Left forelimb (tissue), 1 donor: ENCODE data around the gene RAG2.

Experiments used
- DNase-seq: peaks from one replicate; pipeline ENCODE4 v3.0.0-alpha.2; 2018; ENCODE audit warnings: low spot score

RAG2 gene

DNA sequence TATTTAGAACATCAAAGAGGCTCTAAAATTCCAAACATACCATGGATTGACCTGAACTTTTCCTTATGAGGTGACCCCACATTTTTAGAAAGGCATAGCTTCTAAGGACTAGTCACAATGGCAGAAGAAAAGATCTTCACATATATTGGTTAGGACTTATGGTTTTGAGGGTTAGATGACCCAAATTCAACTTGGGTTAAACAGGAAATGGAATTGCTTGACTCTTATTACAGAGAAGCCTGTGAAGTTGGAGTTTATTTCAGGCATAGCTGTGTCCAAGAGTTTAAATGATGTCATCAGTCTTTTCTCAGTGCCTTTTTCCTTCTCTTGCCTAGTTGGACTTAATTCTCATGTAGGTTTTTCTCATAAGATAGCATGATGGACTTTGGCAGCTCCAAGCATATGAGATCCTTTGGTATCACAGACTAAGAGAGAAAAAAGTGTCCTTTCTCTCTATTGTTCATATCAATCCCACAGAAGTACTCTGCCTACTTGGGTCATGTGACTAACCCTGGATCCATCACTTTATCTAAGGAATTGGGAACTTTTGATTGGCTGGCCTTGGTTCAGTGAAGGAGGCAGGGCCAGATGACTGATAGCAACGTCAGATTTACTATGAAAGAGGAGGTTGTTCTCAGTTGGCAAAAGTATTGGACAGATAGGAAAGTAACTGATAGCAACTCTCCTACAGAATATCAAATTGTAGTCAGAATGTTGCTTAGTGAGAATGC is 47.5 kb downstream of the RAG2 start:
- no peak for DNase-seq
